AG20443 (cell line): ENCODE measurements around the gene AVPR1B.
"Not testable (repeated sequence)": the region's sequence is repeated elsewhere in the genome, so short reads cannot be mapped to it uniquely, and the experiment has no call there.

ENCODE experiments used
- DNase-seq: peaks from one replicate; pipeline ENCODE4 v3.0.0; 2012; ENCODE audit warnings: low spot score, mixed read lengths

The AVPR1B gene

GRCh38 chr1:206081856-206082255, 35.3 kb downstream of the AVPR1B start:
- no peak for DNase-seq

DNA sequence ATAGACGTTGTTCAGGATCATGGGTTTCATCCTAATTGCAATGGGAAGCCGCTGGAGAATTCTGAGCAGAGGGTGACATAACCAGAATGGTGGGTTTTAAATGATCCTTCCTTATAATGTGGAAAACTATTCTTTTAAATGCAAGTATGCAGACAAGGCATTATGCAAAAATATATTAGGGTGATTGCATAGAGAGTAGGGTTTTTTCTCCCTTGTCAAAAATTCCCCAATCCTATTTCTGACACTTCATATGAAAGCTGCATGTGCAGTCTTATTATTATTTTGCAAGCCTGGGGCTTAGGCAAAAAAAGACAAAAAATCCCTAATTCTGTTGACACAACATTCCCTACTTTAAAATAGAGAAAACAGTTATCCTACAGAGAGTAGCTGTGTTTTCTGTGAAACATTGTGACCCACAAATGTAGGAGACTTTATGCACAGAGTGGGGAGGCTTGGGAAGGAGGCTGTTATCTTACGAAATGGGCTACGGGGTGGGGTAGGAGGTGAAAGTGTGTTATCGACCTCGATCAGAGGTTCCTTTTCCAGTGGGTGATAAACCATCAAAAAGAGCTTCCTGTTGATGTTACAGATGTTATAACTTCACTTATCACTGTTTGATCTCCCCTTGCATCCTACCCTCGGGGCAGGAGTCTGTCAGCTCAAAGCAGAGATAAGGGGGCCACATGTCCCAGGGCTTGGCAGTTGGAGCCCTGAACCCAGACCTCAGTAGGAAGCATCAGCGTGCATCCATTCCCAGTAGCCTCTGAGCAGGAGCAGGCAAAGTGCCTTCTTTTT, 37.0 kb downstream of the AVPR1B start:
- DNase-seq = no peak

- no peak for DNase-seq
Observed at GRCh38 chr1:206079135-206079534, 38.1 kb downstream of the AVPR1B start.

- DNase-seq = no peak
Observed at GRCh38 chr1:206075786-206076755, 41.1 kb downstream of the AVPR1B start.

GRCh38 chr1:206074839-206075238, 42.3 kb downstream of the AVPR1B start:
- no peak for DNase-seq

DNA sequence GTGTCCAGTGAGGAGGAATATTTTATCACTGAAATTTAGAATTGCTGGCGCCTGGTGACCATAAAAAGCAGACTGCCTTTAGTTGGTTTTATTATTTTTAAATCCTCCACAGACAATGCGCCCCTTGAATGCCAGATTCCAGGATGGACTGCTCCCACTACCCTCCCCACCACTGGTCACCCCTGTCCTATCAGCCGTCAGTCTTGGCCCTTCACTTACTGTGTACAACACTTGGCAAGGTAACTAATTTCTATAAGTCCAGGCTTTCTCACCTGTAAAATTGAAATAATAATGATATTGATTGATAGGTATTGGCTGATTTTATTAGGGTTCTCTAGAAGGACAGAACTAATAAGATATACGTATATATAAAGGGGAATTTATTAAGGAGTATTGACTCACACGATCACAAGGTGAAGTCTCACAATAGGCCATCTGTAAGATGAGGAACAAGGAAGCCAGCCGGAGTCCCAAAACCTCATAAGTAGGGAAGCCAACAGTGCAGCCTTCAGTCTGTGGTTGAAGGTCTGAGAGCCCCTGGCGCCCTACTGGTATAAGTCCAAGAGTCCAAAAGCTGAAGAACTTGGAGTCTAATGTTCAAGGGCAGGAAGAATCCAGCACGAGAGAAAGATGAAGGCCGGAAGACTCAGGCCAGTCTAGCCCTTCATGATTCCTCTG, 46.4 kb downstream of the AVPR1B start:
- no peak for DNase-seq

DNA sequence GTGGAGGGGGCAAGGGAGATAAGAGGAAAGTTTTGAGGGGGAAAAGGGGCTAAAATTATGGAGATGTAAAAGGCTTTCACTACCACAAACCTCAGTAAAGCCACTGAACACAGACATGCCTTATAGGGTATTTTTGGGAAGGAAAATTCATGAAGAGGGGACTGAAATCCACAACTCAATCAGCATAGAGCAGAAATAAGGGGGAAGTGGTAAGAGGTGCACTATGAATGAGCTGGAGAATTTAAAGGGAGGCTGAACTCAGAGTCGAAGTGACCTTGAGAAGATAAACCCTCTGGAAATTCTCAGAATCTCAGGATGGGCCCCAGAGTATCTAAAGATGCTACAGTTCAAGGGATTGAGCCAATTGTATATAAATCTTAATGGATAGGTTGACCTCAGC, 48.9 kb downstream of the AVPR1B start:
- DNase-seq = no peak

DNA sequence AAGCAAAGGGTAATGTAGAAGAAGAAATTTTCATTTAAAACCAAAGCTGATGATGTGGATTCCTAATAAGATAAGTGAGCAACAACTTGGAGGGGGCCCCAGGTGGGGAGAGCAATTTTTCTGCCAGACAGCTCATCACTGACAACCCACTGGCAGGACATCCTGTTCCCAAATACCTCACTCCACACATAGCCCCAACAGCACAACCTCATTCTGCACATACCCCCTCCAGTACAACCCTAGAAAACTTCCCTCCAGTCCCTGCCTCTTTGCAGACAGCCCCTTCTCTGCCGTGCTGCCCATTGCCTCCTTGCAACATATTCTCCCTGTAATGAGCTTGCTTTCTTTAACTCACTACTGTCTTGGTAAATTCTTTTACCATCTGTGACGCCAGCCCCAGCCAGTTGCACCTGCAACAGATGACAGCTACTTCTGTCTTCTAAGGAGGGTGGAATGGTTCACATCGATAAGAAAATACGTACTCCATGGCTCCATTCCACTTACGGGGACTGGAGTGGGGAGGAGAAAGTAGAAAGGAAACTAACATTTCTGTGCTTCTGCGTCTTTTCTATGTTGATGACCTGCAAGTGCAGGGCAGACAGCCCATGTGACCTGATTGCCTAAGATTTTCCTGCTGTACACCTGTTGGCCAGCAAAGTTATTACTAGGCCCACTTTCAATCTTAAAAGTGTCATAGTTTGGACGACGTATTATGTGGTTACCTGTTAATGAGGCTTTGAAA, 49.5 kb downstream of the AVPR1B start:
- no peak for DNase-seq

- DNase-seq = no peak
Observed at GRCh38 chr1:206066479-206067171, 50.6 kb downstream of the AVPR1B start.

- no peak for DNase-seq
Observed at GRCh38 chr1:206065547-206066145, 51.5 kb downstream of the AVPR1B start.

DNA sequence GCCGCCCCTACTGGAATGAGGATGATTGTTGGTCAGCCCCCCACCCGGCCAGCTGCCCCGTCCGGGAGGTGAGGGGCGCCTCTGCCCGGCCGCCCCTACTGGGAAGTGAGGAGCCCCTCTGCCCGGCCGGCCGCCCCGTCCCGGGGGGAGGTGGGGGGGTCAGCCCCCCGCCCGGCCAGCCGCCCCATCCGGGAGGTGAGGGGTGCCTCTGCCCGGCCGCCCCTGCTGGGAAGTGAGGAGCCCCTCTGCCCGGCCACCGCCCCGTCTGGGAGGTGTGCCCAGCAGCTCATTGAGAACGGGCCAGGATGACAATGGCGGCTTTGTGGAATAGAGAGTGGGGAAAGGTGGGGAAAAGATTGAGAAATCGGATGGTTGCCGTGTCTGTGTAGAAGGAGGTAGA, 52.7 kb downstream of the AVPR1B start:
- DNase-seq = not testable (repeated sequence)

GRCh38 chr1:206064001-206064400, 53.2 kb downstream of the AVPR1B start:
- not testable (repeated sequence) for DNase-seq

- DNase-seq = no peak
Observed at GRCh38 chr1:206062464-206062863, 54.7 kb downstream of the AVPR1B start.

DNA sequence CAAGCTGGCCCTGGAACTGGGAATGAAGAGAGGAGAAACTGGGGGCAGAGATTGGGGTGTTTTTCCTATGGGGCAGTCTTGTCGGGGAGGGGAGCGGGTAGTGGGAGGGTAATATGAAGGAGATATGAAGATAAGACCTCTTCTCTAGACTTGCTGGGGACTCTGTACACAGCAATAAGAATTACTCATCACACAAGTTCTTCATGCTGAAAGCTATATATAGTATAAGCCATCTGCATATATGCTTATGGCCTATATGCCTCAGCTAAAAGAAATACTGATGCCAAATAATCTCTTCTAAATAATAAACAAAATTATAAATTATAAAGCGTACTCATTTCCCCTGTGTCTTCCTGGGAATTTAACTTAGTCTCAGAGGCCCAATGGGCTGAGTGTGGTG, 56.3 kb downstream of the AVPR1B start:
- no peak for DNase-seq
